T-helper 1 cell treated with Interleukin-12 subunit alpha and Interleukin-12 subunit beta and Interleukin-4 antibody, amounts not matched to agents 30 ng/mL and 1 ng/mL, for 36 hours (primary cell): ENCODE measurements around the gene PSMC5. TPM values are rescaled to one million over a fixed set of nuclear protein-coding genes. Genes with fewer than 3 reads are reported as not detected.
"Not testable (repeated sequence)": the region's sequence is repeated elsewhere in the genome, so short reads cannot be mapped to it uniquely, and the experiment has no call there.

Experiments
- intact Hi-C: fragments of 100-400 bp; cut with micrococcal nuclease; formaldehyde crosslinking; loops from one replicate; pipeline ENCODE4 v1.15.1; 2024
- total RNA-seq: library from RNA; stranded (reverse); gene quantifications from 2 replicates; pipeline ENCODE4 v1.2.3, GENCODE V29; 2022

Gene PSMC5
- 165 and 169 TPM in 2 replicates for total RNA-seq

DNA sequence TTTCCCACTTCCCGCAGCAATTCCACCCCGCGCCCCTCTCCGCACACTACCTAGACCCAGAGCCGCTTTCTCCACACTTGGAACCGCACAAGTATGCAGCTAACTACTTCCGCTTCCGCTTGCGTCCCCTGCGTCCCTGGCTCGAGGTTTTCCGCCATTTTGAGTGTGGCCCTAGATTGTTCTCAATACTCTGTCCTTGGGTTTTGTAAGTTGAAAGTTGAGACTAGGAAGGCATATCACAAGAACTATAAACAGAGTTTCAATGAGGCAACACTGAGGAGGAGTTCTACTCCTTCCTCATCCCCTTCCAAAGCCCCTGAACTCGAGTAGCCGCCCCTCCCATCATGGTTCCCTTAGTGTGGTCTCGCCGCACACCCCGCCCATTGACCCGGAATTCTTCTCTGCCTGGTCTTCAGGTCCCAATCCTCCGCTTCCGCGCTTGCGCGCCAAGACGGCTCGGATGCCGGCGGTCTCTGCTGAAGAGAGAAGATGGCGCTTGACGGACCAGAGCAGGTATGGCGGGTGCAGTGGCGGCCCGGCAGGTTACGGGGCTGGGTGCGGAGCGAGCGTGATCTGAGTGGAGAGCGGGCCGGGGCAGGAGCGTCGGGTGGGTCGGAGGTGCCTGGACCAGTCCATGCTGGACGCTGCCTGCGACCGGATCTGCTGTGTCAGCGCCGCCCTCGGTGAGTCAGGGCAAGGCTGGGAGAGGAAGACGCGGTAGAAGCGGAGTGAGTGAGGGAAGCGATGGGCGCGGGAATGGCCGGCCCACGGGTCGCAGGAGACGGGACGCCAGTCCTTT lies at the start of gene PSMC5, which contains the start of gene FTSJ3:
Gene PSMC5, plus strand, starts transcription at position 430 of the 799 bp plus-strand sequence. Its CDS starts 60 bp downstream, at position 490.
Gene FTSJ3, minus strand, starts transcription at position 662 of the 799 bp plus-strand sequence. CDS start 761 bp downstream, outside the sequence.
- intact Hi-C loops: loop anchor here (1.0 to 5.0 kb wide), 11 partner anchors 8 to 678 kb away; partner anchors contain the start of genes CCDC47, DCAF7, MAP3K3 and STRADA

GRCh38 chr17:63780507-63780906 lies 46.7 kb upstream of the PSMC5 start:
- intact Hi-C loops: no loop called here

GRCh38 chr17:63780928-63781327 lies 46.3 kb upstream of the PSMC5 start:
- intact Hi-C loops: no loop called here

- intact Hi-C loops: no loop called here
Measured at GRCh38 chr17:63783522-63783921, 43.7 kb upstream of the PSMC5 start.

GRCh38 chr17:63785556-63785955 lies 41.7 kb upstream of the PSMC5 start:
- intact Hi-C loops: no loop called here

GRCh38 chr17:63786117-63786516 lies 41.1 kb upstream of the PSMC5 start:
- intact Hi-C loops: no loop called here

GRCh38 chr17:63786971-63787711 lies 40.1 kb upstream of the PSMC5 start:
- intact Hi-C loops: no loop called here

- intact Hi-C loops: no loop called here
Measured at GRCh38 chr17:63790057-63790456, 37.2 kb upstream of the PSMC5 start.

GRCh38 chr17:63792055-63792729 lies 35.0 kb upstream of the PSMC5 start:
- intact Hi-C loops: loop anchor here (2.0 kb wide), 1 partner anchor 15 kb away; no protein-coding TSS in a partner anchor

DNA sequence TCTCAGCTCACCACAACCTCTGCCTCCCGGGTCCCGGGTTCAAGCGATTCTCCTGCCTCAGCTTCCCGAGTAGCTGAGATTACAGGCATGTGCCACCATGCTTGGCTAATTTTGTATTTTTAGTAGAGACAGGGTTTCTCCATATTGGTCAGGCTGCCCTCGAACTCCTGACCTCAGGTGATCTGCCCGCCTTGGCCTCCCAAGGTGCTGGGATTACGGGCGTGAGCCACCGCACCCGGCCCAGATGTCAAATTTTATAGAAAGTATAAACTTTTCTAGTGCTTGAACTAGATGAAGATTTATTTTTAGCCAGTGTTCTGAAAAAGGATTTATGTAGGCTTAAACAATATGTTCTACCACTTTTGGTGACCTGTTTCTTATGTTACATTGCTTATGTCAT lies 30.9 kb upstream of the PSMC5 start:
- intact Hi-C loops: not testable (repeated sequence)

- intact Hi-C loops: no loop called here
Measured at GRCh38 chr17:63798572-63799106, 28.6 kb upstream of the PSMC5 start.

GRCh38 chr17:63800783-63801182 lies 26.4 kb upstream of the PSMC5 start:
- intact Hi-C loops: no loop called here

DNA sequence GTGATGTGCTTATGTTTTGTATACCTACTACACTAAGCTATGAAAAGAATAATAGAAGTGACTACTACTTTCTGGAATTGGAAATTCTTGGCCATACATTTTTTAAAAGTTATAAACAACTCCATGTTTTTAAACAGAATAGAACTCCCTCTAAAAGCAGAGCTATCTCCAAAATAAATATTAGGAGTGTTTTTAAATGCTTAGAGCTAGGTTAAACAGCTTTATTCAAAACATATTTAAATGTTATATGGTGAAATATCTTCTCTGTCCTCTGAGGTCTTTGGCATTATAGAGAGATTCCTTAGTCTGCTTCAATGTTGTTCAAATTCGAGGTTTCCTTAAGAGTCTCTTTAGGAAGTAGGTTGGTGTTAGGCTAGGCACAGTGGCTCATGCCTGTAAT lies 22.9 kb upstream of the PSMC5 start:
- intact Hi-C loops: no loop called here

DNA sequence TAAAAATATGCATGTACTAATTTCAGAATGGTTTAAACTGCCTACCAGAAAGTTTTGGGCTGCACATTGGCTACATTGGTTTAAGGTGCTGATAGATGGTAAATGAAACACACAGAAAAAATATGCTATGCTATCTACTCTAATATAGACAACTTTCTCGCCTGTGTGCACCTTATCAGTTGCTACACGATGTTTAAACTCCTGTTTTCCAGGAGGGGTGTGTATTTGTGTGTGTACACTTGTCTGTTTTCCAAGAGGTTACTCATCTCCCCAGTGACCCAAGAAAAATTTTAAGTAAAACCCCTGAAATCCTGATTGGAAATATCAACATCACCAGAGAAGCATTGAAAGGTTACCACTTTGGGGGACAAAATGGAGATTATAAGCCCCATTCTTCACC lies 21.6 kb upstream of the PSMC5 start:
- intact Hi-C loops: no loop called here

DNA sequence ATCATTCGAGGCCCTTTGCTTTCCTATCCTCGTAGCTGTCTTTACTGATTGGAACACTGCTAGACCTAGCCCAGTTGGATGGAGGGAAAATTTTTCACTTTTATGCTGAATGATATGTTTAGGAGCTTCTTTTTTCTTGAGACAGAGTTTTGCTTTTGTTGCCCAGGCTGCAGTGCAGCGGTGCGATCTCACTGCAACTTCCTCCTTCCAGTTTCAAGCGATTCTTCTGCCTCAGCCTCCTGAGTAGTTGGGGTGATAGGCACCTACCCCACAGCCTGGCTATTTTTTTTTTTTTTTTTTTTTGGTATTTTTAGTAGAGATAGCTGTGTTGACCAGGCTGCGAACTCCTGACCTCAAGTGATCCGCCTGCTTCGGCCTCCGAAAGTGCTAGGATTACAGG lies 17.3 kb upstream of the PSMC5 start:
- intact Hi-C loops: no loop called here

GRCh38 chr17:63816123-63816522 lies 11.1 kb upstream of the PSMC5 start:
- intact Hi-C loops: no loop called here

GRCh38 chr17:63816669-63817068 lies 10.6 kb upstream of the PSMC5 start:
- intact Hi-C loops: no loop called here

DNA sequence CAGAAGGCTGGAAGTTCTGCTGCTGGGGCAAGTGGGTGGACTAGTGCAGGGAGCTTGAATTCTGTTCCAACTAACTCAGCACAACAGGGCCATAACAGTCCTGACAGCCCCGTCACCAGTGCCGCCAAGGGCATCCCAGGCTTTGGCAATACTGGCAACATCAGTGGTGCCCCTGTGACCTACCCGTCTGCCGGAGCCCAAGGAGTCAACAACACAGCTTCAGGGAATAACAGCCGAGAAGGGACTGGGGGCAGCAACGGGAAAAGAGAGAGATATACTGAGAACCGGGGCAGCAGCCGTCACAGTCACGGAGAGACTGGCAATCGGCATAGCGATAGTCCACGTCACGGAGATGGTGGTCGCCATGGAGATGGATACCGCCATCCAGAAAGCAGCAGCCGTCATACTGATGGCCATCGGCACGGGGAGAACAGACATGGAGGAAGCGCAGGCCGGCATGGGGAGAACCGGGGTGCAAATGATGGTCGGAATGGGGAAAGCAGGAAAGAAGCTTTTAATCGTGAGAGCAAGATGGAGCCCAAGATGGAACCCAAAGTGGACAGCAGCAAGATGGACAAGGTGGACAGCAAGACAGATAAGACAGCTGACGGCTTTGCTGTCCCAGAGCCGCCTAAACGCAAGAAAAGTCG lies 9.4 kb upstream of the PSMC5 start:
- intact Hi-C loops: no loop called here

GRCh38 chr17:63819131-63819530 lies 8.1 kb upstream of the PSMC5 start:
- intact Hi-C loops: no loop called here

GRCh38 chr17:63819585-63820537 lies 7.4 kb upstream of the PSMC5 start:
- intact Hi-C loops: no loop called here
